RWPE2 (cell line): Measurements from ENCODE around the gene HM13.
"Not testable (repeated sequence)": the region's sequence is repeated elsewhere in the genome, so short reads cannot be mapped to it uniquely, and the experiment has no call there.

ENCODE experiments used
- ATAC-seq: fragments of 200-7000 bp; cut with Tn5 transposase; 3 replicates; pipeline ENCODE4 v1.9.1; 2021; ENCODE audit warnings: low read depth
- DNase-seq: peaks from one replicate; pipeline ENCODE4 v3.0.0-alpha.2; 2020; ENCODE audit warnings: low spot score
- H3K27ac ChIP-seq: fragments of 450-650 bp; 2 replicates; pipeline ENCODE4 v1.5.1; 2017; ENCODE audit warnings: mild to moderate bottlenecking; ENCODE audit not compliant: poor library complexity, severe bottlenecking
- H3K27me3 ChIP-seq: fragments of 250-450 bp; sonication (Bioruptor Pico); 2 replicates; pipeline ENCODE4 v1.5.1; 2021; ENCODE audit warnings: mild to moderate bottlenecking, moderate library complexity; ENCODE audit not compliant: insufficient read depth, poor library complexity, severe bottlenecking
- H3K36me3 ChIP-seq: fragments of 250-450 bp; sonication (Bioruptor Pico); 2 replicates; pipeline ENCODE4 v1.5.1; 2020; ENCODE audit warnings: low read depth, mild to moderate bottlenecking, moderate library complexity
- H3K4me1 ChIP-seq: fragments of 250-450 bp; sonication (Bioruptor Pico); 2 replicates; pipeline ENCODE4 v1.5.1; 2021; ENCODE audit warnings: mild to moderate bottlenecking, moderate library complexity; ENCODE audit not compliant: insufficient read depth, poor library complexity, severe bottlenecking
- H3K4me3 ChIP-seq: fragments of 250-450 bp; sonication (Bioruptor Pico); 2 replicates; pipeline ENCODE4 v1.5.1; 2021; ENCODE audit warnings: mild to moderate bottlenecking, moderate library complexity; ENCODE audit not compliant: severe bottlenecking
- H3K9me3 ChIP-seq: fragments of 250-450 bp; sonication (Bioruptor Pico); 2 replicates; pipeline ENCODE4 v1.5.1; 2021; ENCODE audit warnings: mild to moderate bottlenecking, moderate library complexity; ENCODE audit not compliant: severe bottlenecking
- CTCF ChIP-seq: fragments of 450-650 bp; IDR thresholded peaks from one replicate; pipeline ENCODE4 v1.5.1; 2017; ENCODE audit warnings: mild to moderate bottlenecking, moderate library complexity; ENCODE audit not compliant: poor library complexity, severe bottlenecking

Gene HM13

GRCh38 chr20:31594558-31595379 is 80.5 kb downstream of the HM13 start:
- no peak for DNase-seq
- Histone ChIP-seq H3K9me3 (no peaks in the 10 kb centered on the region), H3K27ac (peak overlapping the region; percentile 80), H3K27me3 (no peaks in the 10 kb centered on the region), H3K4me3 (peak overlapping the region; percentile 2), H3K4me1 (peaks cover 36% of the 10 kb centered on the region), H3K36me3 (no peaks in the 10 kb centered on the region)
- no peak for TF ChIP-seq CTCF
- no peak for ATAC-seq

DNA sequence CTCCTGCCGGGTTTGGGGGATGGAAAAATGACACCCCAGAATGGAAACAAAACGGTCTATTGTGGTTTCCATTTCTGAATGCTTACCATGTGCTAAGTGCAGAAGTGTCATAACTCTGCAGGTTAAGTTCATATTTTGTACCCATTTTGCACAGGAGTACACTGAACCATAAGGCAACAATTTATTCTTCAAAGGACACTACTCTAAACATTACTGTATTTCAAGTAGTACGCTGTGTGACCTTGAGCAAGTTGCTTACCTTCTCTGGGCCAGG is 81.1 kb downstream of the HM13 start:
- no peaks in the 10 kb centered on the region for H3K9me3 ChIP-seq
- H3K4me1 ChIP-seq, result peaks cover 33% of the 10 kb centered on the region
- ATAC-seq (no peak), DNase-seq (no peak)
- no peak for TF ChIP-seq CTCF
- H3K36me3 ChIP-seq, result no peaks in the 10 kb centered on the region
- H3K4me3 ChIP-seq, result no peak overlapping the region
- H3K27ac ChIP-seq, result peak overlapping the region; percentile 80
- H3K27me3 ChIP-seq, result no peaks in the 10 kb centered on the region

GRCh38 chr20:31595654-31596411 is 81.6 kb downstream of the HM13 start:
- peaks cover 33% of the 10 kb centered on the region for H3K4me1 ChIP-seq
- peak overlapping the region; percentile 80 for H3K27ac ChIP-seq
- H3K4me3 ChIP-seq, result no peak overlapping the region
- no peaks in the 10 kb centered on the region for H3K36me3 ChIP-seq
- no peak for TF ChIP-seq CTCF
- peak; percentile 94 for DNase-seq
- ATAC-seq, result peak; percentile 26
- H3K27me3 ChIP-seq, result no peaks in the 10 kb centered on the region
- no peaks in the 10 kb centered on the region for H3K9me3 ChIP-seq

DNA sequence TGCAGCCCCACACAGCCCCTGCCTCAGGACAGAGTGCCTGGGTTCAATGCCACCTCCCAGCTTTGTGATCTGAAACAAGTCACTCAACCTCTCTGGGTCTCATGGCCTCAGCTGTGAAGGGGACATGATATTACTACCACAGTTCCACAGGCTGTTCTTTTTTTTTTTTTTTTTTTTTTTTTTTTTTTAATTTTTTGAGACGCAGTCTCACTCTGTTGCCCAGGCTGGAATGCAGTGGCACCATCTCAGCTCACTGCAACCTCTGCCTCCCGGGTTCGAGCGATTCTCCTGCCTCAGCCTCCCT is 82.1 kb downstream of the HM13 start:
- DNase-seq, H3K36me3 ChIP-seq, H3K27me3 ChIP-seq, H3K4me3 ChIP-seq, H3K9me3 ChIP-seq, ATAC-seq: not testable (repeated sequence)
- peaks cover 33% of the 10 kb centered on the region for H3K4me1 ChIP-seq
- peak overlapping the region; percentile 80 for H3K27ac ChIP-seq

- H3K9me3 ChIP-seq, result no peaks in the 10 kb centered on the region
- TF ChIP-seq CTCF, result no peak
- no peaks in the 10 kb centered on the region for H3K36me3 ChIP-seq
- no peak overlapping the region for H3K4me3 ChIP-seq
- no peaks in the 10 kb centered on the region for H3K27me3 ChIP-seq
- peaks cover 33% of the 10 kb centered on the region for H3K4me1 ChIP-seq
- no peak for DNase-seq
- ATAC-seq, result no peak
- H3K27ac ChIP-seq, result peak overlapping the region; percentile 80
Observed at GRCh38 chr20:31596831-31597480, 82.7 kb downstream of the HM13 start.
